HG03135 (cell line): ENCODE results near the gene CORO1C.
"Not testable (repeated sequence)": the region's sequence is repeated elsewhere in the genome, so short reads cannot be mapped to it uniquely, and the experiment has no call there.

Experiments used
- ATAC-seq: cut with Tn5 transposase; IDR thresholded peaks from one replicate; pipeline ENCODE4 v1.9.1; 2021; ENCODE audit warnings: mild to moderate bottlenecking, moderate library complexity; ENCODE audit not compliant: unreplicated experiment

Gene CORO1C

DNA sequence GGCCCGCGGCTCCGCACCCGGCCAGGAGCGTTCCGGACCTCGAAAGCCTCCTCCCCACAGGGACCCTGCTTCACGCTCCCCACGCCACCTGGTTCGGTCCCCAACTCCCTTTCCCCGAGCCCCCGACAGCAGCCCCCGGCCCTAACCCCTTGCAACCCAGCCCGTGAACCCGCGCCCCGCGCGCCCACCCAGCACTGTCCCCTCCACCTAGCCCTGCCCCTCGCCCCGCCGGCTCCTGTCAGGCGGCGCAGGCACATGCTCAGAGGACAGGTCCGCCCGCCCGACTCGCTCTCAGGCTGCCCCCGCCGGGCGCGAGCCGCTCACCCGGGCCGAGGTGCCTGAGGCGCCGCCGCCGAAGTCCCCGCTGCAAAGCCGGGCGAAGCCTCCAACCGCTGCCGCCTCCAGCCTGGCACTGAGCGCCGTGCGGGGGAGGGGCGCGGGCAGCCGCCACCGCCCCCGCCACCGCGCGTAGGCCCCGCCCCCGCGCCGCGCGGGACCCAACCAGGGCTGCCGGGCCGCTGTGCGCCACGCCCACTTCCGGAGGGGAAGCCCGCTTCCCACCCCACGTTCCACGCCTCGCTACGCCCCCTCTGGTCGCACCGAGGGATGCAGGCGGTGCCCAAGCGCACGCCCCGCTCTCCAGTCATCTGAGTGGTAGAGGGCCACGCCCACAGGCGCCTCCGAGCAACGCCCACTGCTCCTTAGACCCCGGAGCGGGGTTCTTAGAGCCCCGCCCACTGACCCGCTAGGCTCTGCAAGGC is at the start of gene CORO1C:
Gene CORO1C (minus strand): TSS at position 414 of the 761 bp plus-strand sequence. CDS start 30,200 bp downstream, outside the sequence.
- ATAC-seq, result peak; percentile 70

DNA sequence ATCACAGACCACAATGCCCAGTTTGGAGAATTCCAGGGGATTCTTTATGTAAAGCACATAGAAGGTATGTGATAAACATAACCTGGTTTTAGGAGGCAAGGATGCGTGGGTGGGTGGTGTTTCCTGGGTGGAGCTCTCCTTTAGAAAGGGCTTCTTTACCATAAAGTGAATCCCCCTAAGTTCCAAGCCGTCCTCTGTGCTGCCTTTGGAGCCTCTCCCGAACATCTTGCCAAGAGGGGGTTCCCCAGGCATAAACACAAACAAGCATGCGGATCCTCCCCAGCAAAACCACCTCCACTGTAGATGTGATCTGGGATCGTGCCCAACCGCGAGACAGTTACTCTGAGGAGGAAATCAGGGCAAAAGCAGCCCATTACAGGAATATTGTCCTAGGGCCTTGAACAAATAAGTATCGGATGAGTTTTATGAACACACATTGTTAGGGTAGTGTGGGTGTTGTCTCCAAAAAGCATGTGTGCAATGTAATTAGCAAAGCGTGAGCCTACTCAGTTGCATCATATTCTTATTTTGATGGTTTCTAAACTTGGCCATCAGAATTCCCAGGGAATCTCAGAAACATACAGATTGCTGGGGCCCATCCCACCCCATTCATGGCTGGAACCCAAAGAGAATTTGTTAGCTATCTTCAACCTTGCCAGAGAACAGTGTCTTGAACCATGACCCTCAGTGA is 48.8 kb upstream of the CORO1C start:
- ATAC-seq, result no peak

DNA sequence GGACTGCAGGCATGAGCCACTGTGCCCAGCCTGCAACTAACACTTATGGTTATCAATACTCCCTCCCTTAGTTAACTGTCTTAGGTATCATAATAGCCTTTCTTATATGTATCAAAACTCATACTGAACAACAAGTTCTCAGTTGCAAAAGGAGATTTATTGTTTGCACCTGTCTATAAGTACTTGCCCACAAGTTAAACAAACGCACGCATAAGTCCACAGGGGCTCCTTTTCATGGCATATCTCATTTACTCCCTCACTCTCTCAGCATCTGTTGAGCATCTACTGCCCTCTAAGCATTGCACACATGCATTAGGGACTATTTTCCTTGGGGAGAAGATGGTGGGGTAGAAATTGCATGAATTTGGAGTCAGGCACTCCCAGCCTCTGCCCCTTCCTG is 46.7 kb upstream of the CORO1C start:
- no peak for ATAC-seq

DNA sequence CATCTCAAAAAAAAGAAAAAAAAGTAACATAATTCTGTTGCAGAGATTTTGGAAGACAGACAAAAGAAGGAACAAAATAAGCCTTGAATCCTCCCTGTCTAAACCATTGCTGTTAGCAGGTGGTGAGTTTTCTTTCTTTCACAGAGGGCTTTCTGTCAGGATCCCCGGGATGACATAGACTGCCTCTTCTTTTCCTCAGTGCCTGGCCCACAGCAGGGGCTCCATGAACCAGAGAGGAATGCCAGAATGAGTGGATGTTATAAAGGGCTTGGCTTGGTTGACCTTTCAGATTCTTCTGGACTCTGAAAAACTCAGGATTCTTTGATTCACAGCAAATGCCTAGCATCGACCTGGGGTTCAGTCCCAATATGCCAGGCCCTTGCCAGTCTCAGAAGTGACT is 45.8 kb upstream of the CORO1C start:
- no peak for ATAC-seq

DNA sequence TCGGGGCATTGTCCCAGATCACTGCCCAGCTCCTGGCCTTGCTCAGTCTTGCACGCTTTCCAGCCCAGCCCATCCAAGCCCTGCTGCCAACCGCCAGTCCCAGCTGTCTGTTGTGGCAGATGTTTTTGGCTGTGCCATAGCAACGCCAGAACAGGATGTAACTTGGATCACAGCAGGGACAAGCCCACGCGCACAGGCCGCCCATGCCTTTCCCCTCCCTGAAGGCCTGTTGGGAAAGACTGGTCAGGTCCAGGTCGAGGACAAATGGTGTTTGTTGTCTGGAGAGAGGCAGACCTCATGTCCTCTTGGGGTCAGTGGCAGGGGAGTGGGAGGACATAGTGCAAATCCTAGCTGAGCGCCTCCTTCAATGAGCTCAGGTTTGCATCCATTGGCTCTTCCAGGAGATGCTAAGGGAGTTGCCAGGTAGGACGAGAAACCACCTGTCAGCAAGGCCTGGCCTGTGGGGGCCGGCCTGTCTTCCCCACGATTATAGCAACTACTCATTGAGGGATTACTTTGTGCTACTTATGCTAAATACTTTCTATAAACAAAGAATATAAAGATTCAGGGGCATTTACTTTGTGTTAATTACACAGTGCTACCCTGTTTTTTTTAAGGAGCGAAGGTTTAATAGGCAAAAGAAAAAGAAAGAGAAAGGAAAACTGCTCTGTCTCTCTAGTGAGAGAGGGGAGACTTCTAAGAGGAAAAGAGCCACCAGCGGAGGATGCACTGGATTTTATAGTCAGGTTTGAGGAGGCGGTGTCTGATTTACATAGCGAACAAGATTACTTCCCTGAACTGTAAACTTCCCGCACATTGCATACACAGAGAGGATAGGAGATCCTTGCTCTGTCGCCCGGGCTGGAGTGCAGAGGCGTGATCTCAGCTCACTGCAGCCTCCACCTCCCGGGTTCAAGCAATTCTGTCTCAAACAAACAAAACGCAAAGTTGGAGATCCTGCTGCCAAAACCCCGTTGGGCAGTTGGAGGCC is 42.8 kb upstream of the CORO1C start:
- no peak for ATAC-seq

DNA sequence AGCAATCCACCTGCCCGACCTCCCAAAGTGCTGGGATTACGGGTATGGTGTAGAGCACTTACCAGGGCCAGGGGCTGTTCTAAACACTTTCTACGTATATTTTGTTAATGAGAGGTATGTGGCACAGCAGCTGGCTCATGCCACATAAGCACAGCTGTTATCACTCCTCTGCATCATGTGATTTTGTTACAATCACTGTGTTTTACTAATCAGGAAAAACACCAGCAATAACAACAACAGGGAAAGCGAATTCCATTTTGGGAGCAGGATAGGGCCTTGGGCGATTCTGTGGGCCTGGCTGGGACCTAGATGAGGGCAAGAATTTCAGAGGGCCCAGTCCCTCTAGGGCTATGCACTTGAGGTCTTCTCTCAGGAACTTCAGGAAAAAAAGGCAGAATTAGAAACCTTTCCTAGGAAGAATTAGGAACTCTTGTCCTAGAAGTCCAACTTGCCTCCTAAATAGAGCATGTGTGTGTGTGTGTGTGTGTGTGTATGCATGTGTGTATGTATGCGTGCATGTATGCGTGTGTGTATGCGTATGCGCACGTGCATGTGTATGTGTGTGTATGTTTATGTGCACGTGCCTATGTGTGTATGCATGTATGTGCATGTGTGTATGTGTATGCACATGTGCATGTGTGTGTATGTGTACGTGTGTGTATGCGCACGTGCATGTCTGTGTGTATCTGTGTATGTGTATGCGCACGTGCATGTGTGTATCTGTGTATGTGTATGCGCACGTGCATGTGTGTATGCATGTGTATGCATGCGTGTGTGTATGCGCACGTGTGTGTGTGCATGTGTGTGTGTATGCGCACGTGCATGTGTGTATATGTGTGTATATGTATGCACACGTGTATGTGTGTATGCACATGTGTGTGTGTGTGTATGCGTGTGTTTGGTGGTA is 41.8 kb upstream of the CORO1C start:
- ATAC-seq, result no peak

DNA sequence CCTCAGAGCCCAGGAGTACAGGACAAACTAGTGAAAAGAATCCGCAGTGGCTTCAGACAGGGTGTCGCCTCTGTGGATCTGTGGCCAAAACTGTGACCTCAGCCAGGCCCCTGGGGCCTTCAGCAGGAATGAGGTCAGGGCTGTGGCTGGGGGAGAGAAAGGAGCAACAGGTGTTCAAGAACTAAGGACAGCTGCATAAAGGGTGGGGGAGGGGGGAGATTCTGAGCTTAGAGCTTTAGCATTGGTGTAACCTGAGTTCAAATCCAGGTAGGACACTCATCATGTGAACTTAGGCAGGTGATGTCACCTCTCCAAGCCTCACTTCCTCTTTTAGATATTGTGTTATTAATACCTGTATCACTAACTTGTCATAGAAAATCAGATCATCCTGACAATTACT is 40.9 kb upstream of the CORO1C start:
- ATAC-seq, result peak; percentile 38

DNA sequence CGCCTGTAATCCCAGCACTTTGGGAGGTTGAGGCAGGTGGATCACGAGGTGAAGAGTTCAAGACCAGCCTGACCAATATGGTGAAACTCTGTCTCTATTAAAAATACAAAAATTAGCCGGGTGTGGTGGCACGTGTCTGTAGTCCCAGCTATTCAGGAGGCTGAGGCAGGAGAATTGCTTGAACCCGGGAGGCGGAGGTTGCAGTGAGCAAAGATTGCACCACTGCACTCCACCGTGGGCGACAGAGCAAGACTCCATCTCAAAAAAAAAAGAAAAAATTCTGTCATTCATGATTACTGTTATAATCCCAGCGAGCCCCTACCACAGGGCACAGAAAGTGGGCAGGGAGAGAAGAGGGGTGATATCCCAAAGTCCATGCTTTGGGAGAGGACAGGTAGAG is 40.5 kb upstream of the CORO1C start:
- not testable (repeated sequence) for ATAC-seq

DNA sequence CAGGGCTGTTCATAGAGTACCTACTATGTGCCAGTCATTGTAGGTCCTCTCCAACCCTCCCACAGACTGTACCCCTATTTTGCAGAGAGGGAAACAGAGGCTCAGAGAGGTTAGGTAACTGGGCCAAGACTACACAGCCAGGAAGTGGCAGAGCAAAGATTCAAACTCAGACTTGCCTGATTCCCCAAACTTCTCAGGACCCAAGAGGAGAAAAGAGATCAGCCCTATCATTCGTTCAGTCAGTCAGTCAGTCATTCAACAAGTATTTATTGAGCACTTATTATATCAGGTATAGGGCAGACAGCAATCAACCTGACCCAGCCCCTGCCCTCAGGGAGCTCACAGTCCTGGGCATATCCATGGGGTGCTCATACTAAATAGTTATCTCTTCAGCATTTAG is 39.6 kb upstream of the CORO1C start:
- no peak for ATAC-seq

DNA sequence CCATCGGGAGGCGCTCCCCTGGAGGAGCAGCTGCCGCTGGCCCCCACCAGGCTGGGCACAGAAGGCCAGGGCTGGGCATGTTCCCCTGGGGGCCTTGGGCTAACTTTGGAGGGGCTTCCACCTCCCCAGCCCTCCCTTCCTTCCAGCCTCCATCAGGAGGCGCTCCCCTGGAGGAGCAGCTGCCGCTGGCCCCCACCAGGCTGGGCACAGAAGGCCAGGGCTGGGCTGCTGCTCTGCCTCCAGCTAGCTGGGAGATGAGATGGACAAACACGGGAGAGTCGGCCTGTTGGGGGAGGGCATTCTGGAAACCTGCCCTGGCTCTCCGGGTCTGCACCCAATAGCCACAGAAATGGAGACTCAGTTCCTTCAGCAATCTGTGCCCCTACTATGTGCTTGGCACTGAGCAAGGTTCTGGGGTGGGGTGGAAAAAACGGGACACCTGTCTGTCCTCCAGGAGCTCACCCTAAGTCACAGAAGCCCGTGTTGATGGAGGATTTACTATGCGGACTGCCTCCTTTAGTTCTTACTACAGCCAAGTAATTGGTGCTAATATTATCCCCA is 39.0 kb upstream of the CORO1C start:
- ATAC-seq, result no peak

DNA sequence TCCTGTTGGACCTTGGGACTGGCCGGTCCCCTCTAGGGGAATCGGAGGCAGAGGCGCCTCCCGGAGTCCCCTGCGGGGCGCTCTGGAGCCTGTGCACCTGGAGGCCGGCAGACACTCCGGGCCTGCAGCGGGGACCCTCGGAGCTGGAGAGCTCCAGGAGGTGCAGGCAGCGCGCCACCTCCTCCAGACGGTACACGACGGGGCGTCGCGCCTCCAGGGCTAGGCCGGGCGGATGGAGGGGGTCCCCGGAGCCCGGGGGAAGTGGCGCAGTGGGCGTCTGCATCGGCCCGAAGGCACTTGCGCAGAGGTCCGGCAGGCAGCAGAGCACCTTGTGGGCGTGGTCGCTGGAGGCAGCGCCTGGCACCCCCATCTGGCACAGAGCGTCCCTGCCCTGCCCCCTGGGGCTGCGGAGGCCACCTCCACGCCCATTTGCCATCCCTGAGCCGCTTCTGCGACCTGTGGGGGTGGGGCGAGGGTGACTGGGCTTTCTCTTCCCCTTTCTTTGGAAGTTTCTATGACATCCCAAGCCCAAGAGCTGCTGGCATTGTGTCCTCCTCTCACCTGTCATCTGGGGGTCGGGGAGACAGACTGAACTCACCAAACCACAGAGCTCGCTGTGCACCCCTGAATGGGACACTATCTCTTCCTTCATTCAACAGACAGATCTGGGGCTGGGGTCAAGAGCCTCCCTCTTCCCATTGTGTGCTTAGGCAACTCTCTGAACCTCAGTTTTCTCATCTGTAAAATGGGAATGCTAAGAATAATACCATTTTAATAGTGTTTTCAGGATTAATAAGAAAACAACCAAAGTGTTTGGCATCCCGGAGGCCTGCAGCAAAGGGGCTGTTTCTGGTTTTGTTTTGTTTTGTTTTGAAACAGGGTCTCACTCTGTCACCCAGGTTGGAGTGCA is 37.5 kb upstream of the CORO1C start:
- no peak for ATAC-seq

DNA sequence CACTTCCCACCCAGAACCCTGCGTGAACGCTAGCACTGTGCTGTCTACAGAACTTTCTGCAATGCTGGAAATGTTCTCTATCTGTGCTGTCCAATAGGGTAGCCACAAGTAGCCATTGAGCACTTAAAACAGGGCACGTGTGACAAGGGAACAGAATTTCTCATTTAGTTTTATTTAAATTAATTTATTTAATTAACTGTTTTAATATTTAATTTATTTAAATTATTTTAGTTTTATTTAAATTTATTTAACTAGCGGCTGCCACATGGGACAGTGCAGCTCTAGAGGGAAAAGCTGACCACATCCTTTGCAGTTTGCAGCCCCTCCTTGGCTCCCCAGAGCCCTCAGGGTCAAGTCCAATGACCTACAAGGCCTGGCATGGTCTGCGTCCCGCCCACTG is 35.0 kb upstream of the CORO1C start:
- no peak for ATAC-seq

DNA sequence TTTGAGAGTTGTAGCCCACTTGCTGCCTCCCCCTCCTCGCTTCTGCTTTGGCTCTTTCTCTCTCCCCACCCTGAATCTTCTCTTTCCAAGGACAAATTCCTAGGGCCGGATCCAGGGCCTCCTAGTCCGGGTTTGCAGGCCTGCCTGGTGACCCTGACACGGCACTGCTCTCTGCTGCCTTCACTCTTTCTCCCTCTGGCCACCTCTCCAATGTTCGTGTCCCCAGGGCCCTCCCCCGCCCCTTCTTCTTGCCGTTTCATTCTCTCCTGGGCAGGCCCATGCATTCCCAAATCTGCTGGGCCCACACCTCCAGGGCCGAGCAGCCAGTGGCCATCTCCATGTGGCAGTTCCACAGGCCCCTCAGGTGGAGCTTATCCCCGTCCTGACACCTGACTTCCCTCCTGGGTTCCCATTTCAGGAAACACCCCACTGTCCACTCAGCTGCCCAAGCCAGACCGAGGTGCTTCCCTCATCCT is 34.0 kb upstream of the CORO1C start:
- no peak for ATAC-seq

DNA sequence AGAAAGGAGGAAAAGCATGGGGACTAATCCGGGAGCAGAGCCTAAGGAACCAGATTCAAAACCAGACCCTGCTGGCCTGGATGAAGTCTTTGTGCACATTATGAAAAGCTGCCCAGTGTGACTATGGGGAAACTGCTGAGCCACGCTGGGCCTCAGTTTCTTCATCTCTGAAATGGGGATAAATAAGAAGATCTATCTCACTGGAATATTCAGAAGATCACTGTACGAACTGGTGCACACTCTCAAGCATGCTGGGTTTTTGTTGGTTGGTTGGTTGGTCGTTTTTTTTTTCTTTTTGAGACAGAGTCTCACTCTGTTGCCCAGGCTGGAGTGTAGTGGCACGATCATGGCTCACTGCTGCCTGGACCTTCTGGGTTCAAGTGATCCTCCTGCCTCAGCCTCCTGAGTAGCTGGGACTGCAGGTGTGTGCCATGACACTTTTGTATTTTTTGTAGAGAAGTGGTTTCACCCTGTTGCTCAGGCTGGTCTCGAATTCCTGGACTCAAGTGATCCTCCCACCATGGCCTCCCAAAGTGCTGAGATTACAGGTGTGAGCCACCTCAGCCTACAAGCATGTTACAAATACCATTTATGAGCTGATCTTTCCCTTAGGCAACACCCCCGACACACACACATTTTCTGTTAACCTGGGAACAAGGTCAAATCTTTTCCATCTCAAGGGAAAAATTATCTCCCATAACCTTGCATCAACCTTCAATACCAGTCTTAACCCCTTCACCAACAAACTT is 33.4 kb upstream of the CORO1C start:
- no peak for ATAC-seq

DNA sequence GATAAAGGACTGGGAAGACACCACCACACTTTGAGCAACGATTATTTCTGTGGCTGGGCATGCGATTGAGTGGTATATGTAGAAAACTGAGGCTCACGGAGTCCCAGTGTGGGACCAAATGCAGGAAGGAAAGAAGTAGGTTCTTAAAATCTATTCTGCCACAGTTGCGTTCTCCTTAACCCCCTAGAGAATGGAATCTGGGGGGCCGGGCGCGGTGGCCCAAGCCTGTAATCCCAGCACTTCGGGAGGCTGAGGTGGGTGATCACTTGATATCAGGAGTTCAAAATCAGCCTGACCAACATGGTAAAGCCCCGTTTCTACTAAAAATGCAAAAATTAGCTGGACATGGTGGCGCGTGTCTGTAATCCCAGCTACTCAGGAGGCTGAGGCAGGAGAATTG is 29.9 kb upstream of the CORO1C start:
- no peak for ATAC-seq

DNA sequence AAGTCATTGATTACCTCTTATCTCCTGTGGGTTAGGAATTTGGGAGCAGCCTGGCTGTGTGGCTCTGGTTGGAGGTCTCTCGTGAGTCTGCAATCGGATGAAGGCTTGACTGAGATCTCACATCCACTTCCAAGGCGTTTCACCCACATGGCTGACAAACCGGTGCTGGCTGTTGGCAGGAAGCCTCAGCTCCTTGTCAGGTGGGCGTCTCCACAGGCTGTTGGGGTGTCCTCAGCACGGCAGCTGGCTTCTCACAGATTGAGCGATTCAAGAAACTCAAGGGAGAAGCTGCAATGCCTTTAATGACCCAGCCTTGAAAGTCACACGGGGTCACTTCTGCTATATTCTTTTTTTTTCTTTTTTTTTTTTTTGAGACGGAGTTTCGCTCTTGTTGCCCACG is 28.6 kb upstream of the CORO1C start:
- ATAC-seq, result no peak

DNA sequence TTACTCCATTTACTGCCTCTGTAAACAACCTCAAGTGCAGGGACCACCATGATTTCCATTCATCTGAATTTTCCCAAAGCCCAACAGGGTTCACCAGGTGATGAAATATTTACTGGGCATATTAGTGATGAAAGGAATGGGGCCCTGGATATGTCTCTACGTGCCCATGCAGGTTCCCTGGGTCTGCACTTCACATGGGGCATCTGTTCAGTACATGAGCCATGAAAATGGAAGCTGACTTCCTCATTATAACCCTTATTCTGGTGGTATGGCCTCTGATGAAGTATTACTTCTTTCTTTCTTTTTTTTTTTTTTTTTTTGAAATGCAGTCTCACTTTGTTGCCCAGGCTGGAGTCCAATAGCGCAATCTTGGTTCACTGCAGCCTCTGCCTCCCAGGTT is 26.5 kb upstream of the CORO1C start:
- ATAC-seq, result no peak

DNA sequence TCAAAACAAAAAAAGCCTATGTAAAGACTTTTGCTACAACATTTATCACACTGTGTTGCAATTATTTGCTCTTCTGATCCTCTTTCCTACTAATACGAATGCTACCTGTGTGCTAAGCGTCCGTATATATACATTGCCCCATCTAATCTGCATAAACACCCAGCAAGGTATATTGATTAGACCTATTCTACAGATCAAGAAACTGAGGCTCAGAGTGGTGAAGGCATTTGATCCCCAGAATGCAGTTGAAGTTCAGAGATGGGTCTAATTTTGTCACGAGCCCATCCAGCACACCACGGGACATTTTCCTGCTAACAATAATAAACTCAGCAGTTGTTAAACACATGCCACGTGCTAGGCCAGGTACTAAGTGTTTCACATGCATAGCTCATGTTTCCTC is 25.1 kb upstream of the CORO1C start:
- ATAC-seq, result no peak
